Activated B cell treated with CpG ODN at 0.5 μM for 24 hours (primary cell): ENCODE results near the gene IKZF4. TPM values are rescaled to one million over a fixed set of nuclear protein-coding genes. Genes with fewer than 3 reads are reported as not detected.

Experiments used
- ATAC-seq: fragments of 200-7000 bp; cut with Tn5 transposase; one replicate; pipeline ENCODE4 v1.10.0; 2021; ENCODE audit warnings: low read depth, mild to moderate bottlenecking, moderate library complexity
- CTCF ChIA-PET: fragments of 350-600 bp; sonication (Branson Sonifier 250); formaldehyde crosslinking; loops from one replicate; lab custom pipeline; 2021; ENCODE audit warnings: antibody characterized with exemption; lab: Charles Lee
- POLR2A ChIA-PET: fragments of 350-600 bp; sonication (Branson Sonifier 250); formaldehyde crosslinking; loops from one replicate; lab custom pipeline; 2021; ENCODE audit warnings: antibody characterized with exemption; lab: Charles Lee
- DNase-seq: peaks from one replicate; pipeline ENCODE4 v3.0.0; 2022
- H3K27ac Mint-ChIP-seq: one replicate; pipeline ENCODE4 v1.8.0; 2020; ENCODE audit warnings: mixed read lengths
- H3K27me3 Mint-ChIP-seq: one replicate; pipeline ENCODE4 v1.8.0; 2021; ENCODE audit warnings: mixed read lengths
- H3K36me3 Mint-ChIP-seq: one replicate; pipeline ENCODE4 v1.8.0; 2021; ENCODE audit warnings: low read depth, mixed read lengths
- H3K4me1 Mint-ChIP-seq: one replicate; pipeline ENCODE4 v1.8.0; 2021; ENCODE audit warnings: mixed read lengths
- H3K4me3 Mint-ChIP-seq: one replicate; pipeline ENCODE4 v1.8.0; 2020; ENCODE audit warnings: mild to moderate bottlenecking, mixed read lengths
- H3K9me3 Mint-ChIP-seq: one replicate; pipeline ENCODE4 v1.8.0; 2020; ENCODE audit warnings: mixed read lengths
- intact Hi-C: fragments of 100-400 bp; cut with micrococcal nuclease; formaldehyde crosslinking; loops from one replicate; pipeline ENCODE4 v1.15.1; 2024
- total RNA-seq: library from RNA; stranded (reverse); gene quantifications from 2 replicates; pipeline ENCODE4 v1.2.3, GENCODE V29; 2022
- TF ChIP-seq, protein P1 (sequence below): fragments of 200-600 bp; IDR thresholded peaks from one replicate; pipeline ENCODE4 v1.8.0; 2022; ENCODE audit warnings: antibody characterized with exemption, mild to moderate bottlenecking

Gene IKZF4
- total RNA-seq, 1 donor from 2014 or later, result 6.4 TPM

DNA sequence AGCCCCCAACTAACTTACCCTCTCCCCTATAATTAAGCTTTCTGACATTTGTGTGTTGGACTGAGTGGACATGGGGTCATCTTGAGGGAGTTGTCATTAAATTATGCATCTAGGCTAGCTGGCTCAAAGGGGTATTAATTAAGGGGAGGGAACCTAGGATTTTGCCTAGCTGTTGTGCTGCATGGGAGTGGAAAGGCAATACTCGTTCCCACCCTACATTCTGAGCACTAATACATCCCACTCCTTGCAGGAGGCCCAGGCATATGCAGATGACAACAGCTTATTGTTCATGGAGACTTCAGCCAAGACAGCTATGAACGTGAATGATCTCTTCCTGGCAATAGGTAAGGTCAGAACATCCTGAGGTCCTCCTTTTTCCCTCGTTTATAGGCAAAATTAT is 29.7 kb upstream of the IKZF4 start:
- H3K9me3 Mint-ChIP-seq, result no peaks in the 10 kb centered on the region
- intact Hi-C loops, result no loop called here
- CTCF ChIA-PET, result interaction anchor here (0.8 to 1.8 kb wide), 2 partner anchors 50 to 88 kb away, joined by 3 to 5 read pairs; partner anchors contain the start of gene ERBB3
- peaks cover 76% of the 10 kb centered on the region for H3K36me3 Mint-ChIP-seq
- peaks cover 4% of the 10 kb centered on the region for H3K4me1 Mint-ChIP-seq
- no peak overlapping the region for H3K4me3 Mint-ChIP-seq
- POLR2A ChIA-PET, result interaction anchor here (2.4 kb wide), 1 partner anchor 17 kb away, joined by 7 read pairs; the partner anchor contains the start of gene RAB5B
- ATAC-seq, result no peak
- peak overlapping the region; percentile 11 for H3K27ac Mint-ChIP-seq
- TF ChIP-seq, protein P1, sequence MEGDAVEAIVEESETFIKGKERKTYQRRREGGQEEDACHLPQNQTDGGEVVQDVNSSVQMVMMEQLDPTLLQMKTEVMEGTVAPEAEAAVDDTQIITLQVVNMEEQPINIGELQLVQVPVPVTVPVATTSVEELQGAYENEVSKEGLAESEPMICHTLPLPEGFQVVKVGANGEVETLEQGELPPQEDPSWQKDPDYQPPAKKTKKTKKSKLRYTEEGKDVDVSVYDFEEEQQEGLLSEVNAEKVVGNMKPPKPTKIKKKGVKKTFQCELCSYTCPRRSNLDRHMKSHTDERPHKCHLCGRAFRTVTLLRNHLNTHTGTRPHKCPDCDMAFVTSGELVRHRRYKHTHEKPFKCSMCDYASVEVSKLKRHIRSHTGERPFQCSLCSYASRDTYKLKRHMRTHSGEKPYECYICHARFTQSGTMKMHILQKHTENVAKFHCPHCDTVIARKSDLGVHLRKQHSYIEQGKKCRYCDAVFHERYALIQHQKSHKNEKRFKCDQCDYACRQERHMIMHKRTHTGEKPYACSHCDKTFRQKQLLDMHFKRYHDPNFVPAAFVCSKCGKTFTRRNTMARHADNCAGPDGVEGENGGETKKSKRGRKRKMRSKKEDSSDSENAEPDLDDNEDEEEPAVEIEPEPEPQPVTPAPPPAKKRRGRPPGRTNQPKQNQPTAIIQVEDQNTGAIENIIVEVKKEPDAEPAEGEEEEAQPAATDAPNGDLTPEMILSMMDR, result no peak
- no peaks in the 10 kb centered on the region for H3K27me3 Mint-ChIP-seq
- DNase-seq, result no peak

DNA sequence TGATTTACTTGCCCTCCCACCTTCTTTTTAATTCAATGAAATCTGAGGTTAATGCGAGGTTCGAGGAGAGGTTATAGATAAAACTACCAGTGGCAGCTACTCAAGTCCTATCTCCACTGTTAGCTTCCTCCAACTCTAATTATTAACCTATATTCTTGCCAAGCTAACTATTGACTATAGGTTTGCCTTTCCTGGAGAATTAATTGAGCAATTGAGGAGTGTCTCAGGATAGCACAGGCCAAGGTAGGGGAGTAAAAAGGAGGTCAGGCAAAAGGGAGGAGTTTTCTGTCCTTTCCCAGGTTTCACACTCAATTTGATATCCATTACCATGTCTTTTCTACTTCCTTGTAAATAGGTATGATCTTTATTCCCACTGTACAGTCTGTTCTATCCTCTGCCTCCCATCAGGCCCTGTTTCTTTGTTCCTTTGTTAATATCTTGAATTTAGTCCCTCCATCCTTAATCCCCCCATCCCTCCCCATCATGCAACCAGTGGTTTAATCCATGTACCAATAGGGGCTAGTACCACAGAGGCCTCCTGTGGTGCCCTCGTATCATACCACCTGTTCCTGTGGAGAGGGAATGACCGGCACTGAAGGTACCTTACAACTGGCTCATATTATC is 27.5 kb upstream of the IKZF4 start:
- POLR2A ChIA-PET, result no interaction called here
- Mint-ChIP-seq H3K27ac (no peak overlapping the region), H3K9me3 (no peaks in the 10 kb centered on the region), H3K27me3 (no peaks in the 10 kb centered on the region), H3K36me3 (peaks cover 60% of the 10 kb centered on the region), H3K4me3 (no peak overlapping the region), H3K4me1 (peaks cover 21% of the 10 kb centered on the region)
- TF ChIP-seq, protein P1, result no peak
- CTCF ChIA-PET, result no interaction called here
- intact Hi-C loops, result no loop called here
- DNase-seq (no peak), ATAC-seq (no peak)

DNA sequence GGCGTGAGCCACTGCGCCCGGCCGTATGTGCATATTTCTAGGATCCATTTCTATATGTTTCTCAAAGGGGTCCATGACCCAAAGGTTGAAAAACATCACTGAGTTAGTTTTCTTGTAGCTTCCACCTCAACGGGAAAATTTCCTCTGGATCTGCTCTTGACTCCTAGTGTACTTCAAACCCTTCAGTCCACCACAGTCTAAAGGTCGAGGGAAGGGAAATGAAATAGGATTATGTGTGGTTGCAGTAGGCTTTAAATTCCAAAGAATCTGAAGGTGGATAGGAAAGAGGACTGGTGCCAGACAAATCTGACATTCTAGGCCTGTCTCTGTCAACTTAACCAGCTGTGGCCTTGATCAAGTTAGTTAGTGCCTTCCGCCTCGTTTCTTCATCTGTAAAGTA is 25.5 kb upstream of the IKZF4 start:
- DNase-seq (no peak), ATAC-seq (no peak)
- no peak overlapping the region for H3K4me3 Mint-ChIP-seq
- CTCF ChIA-PET, result interaction anchor here (0.8 to 3.3 kb wide), 23 partner anchors 10 to 256 kb away, joined by 3 to 26 read pairs (median 4); partner anchors contain the start of genes PA2G4, RAB5B, RPL41 and SMARCC2
- H3K27me3 Mint-ChIP-seq, result no peaks in the 10 kb centered on the region
- H3K4me1 Mint-ChIP-seq, result peaks cover 21% of the 10 kb centered on the region
- TF ChIP-seq, protein P1, result no peak
- peaks cover 42% of the 10 kb centered on the region for H3K36me3 Mint-ChIP-seq
- no peak overlapping the region for H3K27ac Mint-ChIP-seq
- no peaks in the 10 kb centered on the region for H3K9me3 Mint-ChIP-seq
- POLR2A ChIA-PET, result interaction anchor here (1.0 to 3.3 kb wide), 4 partner anchors 12 to 257 kb away, joined by 3 to 18 read pairs (median 10); partner anchors contain the start of genes RAB5B and ZC3H10
- intact Hi-C loops, result no loop called here

DNA sequence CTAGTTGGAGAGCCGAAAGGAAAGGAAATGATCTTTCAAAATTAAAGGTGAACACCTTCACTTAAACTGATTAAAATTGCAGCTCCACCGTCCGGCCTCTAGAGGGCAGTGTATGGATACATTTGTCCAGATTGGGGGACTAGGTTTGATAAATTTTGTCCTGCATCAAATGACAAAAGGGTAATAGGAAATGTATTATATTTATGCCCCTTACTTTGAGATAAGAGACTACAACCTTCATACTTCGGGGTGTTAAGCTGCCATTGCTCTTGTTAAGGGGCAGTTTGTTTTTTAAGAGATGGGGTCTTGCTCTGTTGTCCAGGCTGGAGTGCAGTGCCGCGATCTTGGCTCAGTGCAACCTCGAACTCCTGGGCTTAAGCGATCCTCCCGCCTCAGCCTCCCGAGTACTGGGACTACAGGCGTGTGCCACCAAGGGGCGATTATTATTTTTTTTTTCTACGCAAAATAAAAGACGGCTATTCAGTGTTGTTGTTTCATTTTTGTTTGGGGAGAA is 24.6 kb upstream of the IKZF4 start:
- CTCF ChIA-PET, result interaction anchor here (0.8 to 3.3 kb wide), 24 partner anchors 10 to 257 kb away, joined by 3 to 26 read pairs (median 4); partner anchors contain the start of genes PA2G4, RAB5B, RPL41 and SMARCC2
- intact Hi-C loops, result loop anchor here (1.0 to 2.0 kb wide), 5 partner anchors 33 to 193 kb away; partner anchors contain the start of genes PA2G4, RPS26, SMARCC2 and ZC3H10
- no peaks in the 10 kb centered on the region for H3K9me3 Mint-ChIP-seq
- peak overlapping the region; percentile 18 for H3K27ac Mint-ChIP-seq
- peaks cover 33% of the 10 kb centered on the region for H3K36me3 Mint-ChIP-seq
- peak; percentile 61 for ATAC-seq
- TF ChIP-seq, protein P1, result no peak
- H3K4me1 Mint-ChIP-seq, result peaks cover 21% of the 10 kb centered on the region
- DNase-seq, result no peak
- POLR2A ChIA-PET, result interaction anchor here (0.6 to 3.3 kb wide), 10 partner anchors 11 to 381 kb away, joined by 3 to 18 read pairs (median 5); partner anchors contain the start of genes ITGA7, PA2G4, RAB5B and SMARCC2
- H3K4me3 Mint-ChIP-seq, result peak overlapping the region; percentile 78
- H3K27me3 Mint-ChIP-seq, result no peaks in the 10 kb centered on the region
